Activated CD4-positive, alpha-beta T cell treated with anti-CD3 and anti-CD28 coated beads, Interleukin-2, amount 10 ng/mL, durations not matched to agents 24 days and 14 days (primary cell): ENCODE data around the gene ENAH. TPM values are rescaled to one million over a fixed set of nuclear protein-coding genes. Genes with fewer than 3 reads are reported as not detected.

Experiments
- DNase-seq: peaks from one replicate; pipeline ENCODE4 v3.0.0; 2022
- H3K27ac Mint-ChIP-seq: one replicate; pipeline ENCODE4 v1.8.0; 2022; ENCODE audit warnings: mild to moderate bottlenecking, mixed read lengths
- H3K27me3 Mint-ChIP-seq: one replicate; pipeline ENCODE4 v1.8.0; 2022; ENCODE audit warnings: mixed read lengths
- H3K36me3 Mint-ChIP-seq: one replicate; pipeline ENCODE4 v1.8.0; 2022; ENCODE audit warnings: low read depth, mild to moderate bottlenecking, mixed read lengths
- H3K4me1 Mint-ChIP-seq: one replicate; pipeline ENCODE4 v1.8.0; 2021; ENCODE audit warnings: mixed read lengths
- H3K4me3 Mint-ChIP-seq: one replicate; pipeline ENCODE4 v1.8.0; 2022; ENCODE audit warnings: mild to moderate bottlenecking, moderate library complexity, mixed read lengths
- H3K9me3 Mint-ChIP-seq: one replicate; pipeline ENCODE4 v1.8.0; 2021; ENCODE audit warnings: mixed read lengths
- intact Hi-C: fragments of 100-400 bp; cut with micrococcal nuclease; formaldehyde crosslinking; loops from one replicate; pipeline ENCODE4 v1.15.1; 2023
- total RNA-seq: library from RNA; stranded (reverse); gene quantifications from 2 replicates; pipeline ENCODE4 v1.2.3, GENCODE V29; 2022

The ENAH gene
- total RNA-seq, 1 donor from 2014 or later = 0.33 TPM

DNA sequence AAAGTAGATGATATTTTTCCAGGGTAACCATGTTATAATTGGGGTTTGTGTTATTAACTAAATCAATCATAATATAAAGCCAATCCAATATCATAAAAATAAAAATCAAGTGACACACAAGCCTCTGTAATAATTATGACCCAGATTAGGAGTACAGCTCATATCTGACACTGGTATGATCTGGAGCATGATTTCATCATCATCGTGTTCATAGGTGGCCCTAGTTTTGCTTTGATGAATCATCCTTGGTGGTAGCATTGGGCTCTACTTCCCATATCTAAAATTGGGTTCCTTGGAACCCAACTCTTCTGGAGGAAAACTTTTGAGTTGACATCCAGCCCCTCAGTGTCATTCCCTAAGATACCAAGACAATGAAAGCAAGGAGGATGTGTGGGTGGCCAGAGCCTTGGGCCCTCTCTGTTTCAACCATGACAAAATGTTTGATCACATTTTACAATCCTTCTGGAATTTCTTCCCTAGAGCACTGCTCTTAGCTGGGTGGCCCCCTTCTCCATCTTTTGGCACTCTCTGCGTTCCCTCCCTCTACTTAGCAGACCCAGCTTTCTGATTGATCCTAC is 37.0 kb upstream of the ENAH start:
- no peak overlapping the region for H3K27ac Mint-ChIP-seq
- no peak overlapping the region for H3K4me3 Mint-ChIP-seq
- H3K36me3 Mint-ChIP-seq = no peaks in the 10 kb centered on the region
- H3K9me3 Mint-ChIP-seq = no peaks in the 10 kb centered on the region
- peaks cover 6% of the 10 kb centered on the region for H3K27me3 Mint-ChIP-seq
- DNase-seq = no peak
- intact Hi-C loops = no loop called here
- no peaks in the 10 kb centered on the region for H3K4me1 Mint-ChIP-seq

DNA sequence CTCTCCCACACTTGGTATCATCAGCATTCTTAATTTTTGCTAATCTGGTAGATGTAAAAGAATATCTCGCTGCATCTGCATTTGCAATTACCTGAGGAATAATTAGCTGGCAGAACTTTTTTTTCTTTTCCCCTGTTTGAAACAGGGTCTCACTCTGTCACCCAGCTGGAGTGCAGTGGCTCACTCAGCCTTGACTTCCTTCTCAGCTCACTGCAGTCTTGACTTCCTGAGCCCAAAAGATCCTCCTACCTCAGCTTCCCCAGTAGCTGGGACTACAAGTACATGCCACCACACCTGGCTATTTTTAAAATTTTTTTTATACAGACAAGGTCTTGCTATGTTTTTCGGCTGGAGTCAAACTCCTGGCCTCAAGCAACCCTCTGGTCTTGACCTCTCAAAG is 35.4 kb upstream of the ENAH start:
- no peaks in the 10 kb centered on the region for H3K4me1 Mint-ChIP-seq
- intact Hi-C loops = no loop called here
- peaks cover 2% of the 10 kb centered on the region for H3K27me3 Mint-ChIP-seq
- no peak overlapping the region for H3K27ac Mint-ChIP-seq
- no peak for DNase-seq
- no peaks in the 10 kb centered on the region for H3K36me3 Mint-ChIP-seq
- no peaks in the 10 kb centered on the region for H3K9me3 Mint-ChIP-seq
- H3K4me3 Mint-ChIP-seq = no peak overlapping the region

DNA sequence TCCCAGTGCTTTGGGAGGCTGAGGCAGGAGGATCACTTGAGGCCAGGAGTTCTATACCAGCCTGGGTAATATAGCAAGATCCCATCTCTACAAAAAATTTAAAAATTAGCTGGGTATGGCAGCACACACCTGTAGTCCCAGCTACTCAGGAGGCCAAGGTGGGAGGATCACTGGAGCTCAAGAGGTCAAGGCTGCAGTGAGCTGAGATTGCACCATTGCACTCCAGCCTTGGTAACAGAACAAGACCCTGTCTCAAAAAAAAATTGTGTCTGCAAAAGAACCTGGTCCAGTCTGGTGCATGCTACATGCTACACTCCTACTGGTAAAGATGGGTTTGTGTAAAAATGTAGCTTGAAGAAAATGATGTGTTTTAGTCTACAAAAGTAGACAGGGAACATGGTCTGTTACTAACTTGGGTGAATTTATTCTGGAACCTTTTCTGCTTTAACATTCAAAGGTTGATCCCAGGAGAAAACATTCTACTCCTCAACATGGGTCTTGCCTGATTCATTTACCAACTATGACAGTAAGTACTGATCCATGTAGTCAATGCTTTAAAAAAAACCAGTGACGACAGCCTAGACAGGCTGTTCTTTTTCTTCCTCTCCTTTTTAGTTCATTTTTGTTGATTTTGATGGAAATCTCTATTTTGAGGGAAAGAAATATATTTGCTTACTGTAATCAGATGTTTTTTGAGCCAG is 32.7 kb upstream of the ENAH start:
- Mint-ChIP-seq H3K27me3 (peaks cover 7% of the 10 kb centered on the region), H3K36me3 (no peaks in the 10 kb centered on the region), H3K27ac (no peak overlapping the region)

DNA sequence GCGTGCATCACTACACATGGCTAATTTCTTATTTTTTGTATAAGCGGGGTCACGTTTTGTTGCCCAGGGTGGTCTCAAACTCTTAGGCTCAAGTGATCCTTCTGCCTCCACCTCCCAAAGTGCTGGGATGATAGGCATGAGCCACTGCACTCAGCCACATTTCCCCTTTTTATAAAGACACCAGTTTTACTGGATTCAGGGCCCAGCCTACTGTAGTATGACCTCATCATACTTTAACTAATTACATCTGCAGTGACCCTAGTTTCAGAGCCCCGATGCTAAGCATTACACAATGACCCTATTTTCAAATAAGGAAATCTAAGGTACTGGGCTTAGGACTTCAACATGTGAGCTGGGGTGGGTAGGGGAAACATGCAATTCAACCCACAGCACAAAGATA is 31.8 kb upstream of the ENAH start:
- DNase-seq = no peak
- Mint-ChIP-seq H3K36me3 (no peaks in the 10 kb centered on the region), H3K4me3 (no peak overlapping the region)

More for the DNA sequence above, 32.7 kb upstream of the ENAH start:
- Mint-ChIP-seq H3K9me3 (no peaks in the 10 kb centered on the region), H3K4me3 (no peak overlapping the region), H3K4me1 (no peaks in the 10 kb centered on the region)
- DNase-seq = no peak
- intact Hi-C loops = no loop called here

GRCh38 chr1:225681231-225681630 is 28.3 kb upstream of the ENAH start:
- Mint-ChIP-seq H3K4me1 (no peaks in the 10 kb centered on the region), H3K36me3 (no peaks in the 10 kb centered on the region), H3K27ac (no peak overlapping the region), H3K27me3 (peaks cover 29% of the 10 kb centered on the region), H3K4me3 (no peak overlapping the region), H3K9me3 (no peaks in the 10 kb centered on the region)
- DNase-seq = no peak
- intact Hi-C loops = no loop called here

More for the DNA sequence above, 31.8 kb upstream of the ENAH start:
- H3K4me1 Mint-ChIP-seq = no peaks in the 10 kb centered on the region
- intact Hi-C loops = no loop called here
- H3K27me3 Mint-ChIP-seq = peaks cover 11% of the 10 kb centered on the region
- no peak overlapping the region for H3K27ac Mint-ChIP-seq
- no peaks in the 10 kb centered on the region for H3K9me3 Mint-ChIP-seq

DNA sequence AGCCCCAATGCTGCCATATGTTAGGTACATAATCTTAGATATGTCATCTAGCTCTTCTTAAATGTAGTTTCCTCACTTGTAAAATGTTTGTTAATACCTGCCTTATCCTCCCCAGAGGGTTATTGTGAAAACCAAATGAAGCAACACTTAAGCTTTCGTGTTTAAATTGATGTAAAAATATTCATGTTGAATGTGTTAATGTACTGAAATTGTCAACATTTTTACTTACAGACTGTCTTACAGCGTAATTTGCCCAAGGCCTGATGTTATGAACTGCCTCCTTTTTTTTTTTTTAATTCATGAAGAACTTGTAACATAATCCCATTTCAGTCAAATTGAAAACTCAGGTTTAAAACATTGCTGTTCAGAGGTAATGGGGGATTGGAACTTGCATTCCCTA is 25.6 kb upstream of the ENAH start:
- Mint-ChIP-seq H3K9me3 (no peaks in the 10 kb centered on the region), H3K4me3 (no peak overlapping the region), H3K4me1 (no peaks in the 10 kb centered on the region), H3K27me3 (peaks cover 43% of the 10 kb centered on the region), H3K27ac (no peak overlapping the region), H3K36me3 (no peaks in the 10 kb centered on the region)
- intact Hi-C loops = no loop called here
- no peak for DNase-seq

DNA sequence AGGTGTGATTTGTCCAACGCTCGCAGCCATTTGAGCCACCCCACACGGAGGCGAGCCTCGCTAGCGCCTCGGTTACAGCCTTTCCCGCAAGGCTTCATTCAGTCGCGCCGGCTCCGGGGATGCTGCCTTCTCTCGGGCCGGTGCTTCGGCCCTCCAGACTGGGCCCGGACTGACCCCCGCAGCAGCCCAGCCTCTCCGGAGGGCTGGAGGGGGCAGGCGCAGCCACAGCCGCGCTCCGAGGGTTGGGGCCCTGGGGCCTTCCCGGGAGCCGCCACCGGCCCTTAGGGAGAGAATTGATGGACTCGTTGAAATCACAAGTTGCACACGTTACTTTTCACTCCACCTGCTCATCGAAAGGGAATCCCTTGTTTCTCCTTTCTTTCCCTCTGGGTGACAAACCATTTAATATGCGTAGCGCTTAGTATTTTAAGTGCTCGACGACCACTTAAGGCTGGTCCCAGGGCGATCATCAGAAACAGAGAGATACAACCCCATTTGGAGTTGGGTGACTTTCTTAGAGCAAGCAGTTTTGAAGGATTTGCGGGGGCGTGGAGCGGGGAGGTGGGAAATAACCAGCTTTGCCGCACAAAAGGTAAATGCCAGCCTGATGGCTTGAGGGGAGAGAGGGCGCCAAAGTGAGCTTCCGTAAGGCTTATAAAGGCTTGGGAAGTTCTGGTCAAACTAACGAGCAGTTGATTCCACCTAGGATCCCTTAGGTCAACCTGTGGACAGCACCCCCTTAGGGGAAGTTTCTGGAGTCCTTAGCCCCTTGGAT is 24.6 kb upstream of the ENAH start:
- no peak overlapping the region for H3K27ac Mint-ChIP-seq
- intact Hi-C loops = no loop called here
- peaks cover 42% of the 10 kb centered on the region for H3K27me3 Mint-ChIP-seq
- no peaks in the 10 kb centered on the region for H3K4me1 Mint-ChIP-seq
- no peaks in the 10 kb centered on the region for H3K36me3 Mint-ChIP-seq
- no peak overlapping the region for H3K4me3 Mint-ChIP-seq
- H3K9me3 Mint-ChIP-seq = no peaks in the 10 kb centered on the region
- no peak for DNase-seq

GRCh38 chr1:225674381-225674780 is 21.5 kb upstream of the ENAH start:
- H3K36me3 Mint-ChIP-seq = no peaks in the 10 kb centered on the region
- H3K27ac Mint-ChIP-seq = no peak overlapping the region
- DNase-seq = no peak

GRCh38 chr1:225670806-225671733 is 18.1 kb upstream of the ENAH start:
- intact Hi-C loops = no loop called here

More at GRCh38 chr1:225674381-225674780, 21.5 kb upstream of the ENAH start:
- no peak overlapping the region for H3K4me3 Mint-ChIP-seq
- H3K9me3 Mint-ChIP-seq = no peaks in the 10 kb centered on the region
- H3K27me3 Mint-ChIP-seq = peaks cover 36% of the 10 kb centered on the region
- H3K4me1 Mint-ChIP-seq = no peaks in the 10 kb centered on the region
- intact Hi-C loops = no loop called here

GRCh38 chr1:225670356-225670755 is 17.4 kb upstream of the ENAH start:
- DNase-seq = no peak
- Mint-ChIP-seq H3K27me3 (peaks cover 16% of the 10 kb centered on the region), H3K9me3 (no peaks in the 10 kb centered on the region), H3K4me3 (no peak overlapping the region), H3K27ac (no peak overlapping the region), H3K36me3 (no peaks in the 10 kb centered on the region), H3K4me1 (no peaks in the 10 kb centered on the region)
- intact Hi-C loops = no loop called here

More at GRCh38 chr1:225670806-225671733, 18.1 kb upstream of the ENAH start:
- DNase-seq = no peak
- H3K27ac Mint-ChIP-seq = no peak overlapping the region
- H3K4me1 Mint-ChIP-seq = no peaks in the 10 kb centered on the region
- no peaks in the 10 kb centered on the region for H3K9me3 Mint-ChIP-seq
- peaks cover 22% of the 10 kb centered on the region for H3K27me3 Mint-ChIP-seq
- no peaks in the 10 kb centered on the region for H3K36me3 Mint-ChIP-seq
- H3K4me3 Mint-ChIP-seq = no peak overlapping the region

DNA sequence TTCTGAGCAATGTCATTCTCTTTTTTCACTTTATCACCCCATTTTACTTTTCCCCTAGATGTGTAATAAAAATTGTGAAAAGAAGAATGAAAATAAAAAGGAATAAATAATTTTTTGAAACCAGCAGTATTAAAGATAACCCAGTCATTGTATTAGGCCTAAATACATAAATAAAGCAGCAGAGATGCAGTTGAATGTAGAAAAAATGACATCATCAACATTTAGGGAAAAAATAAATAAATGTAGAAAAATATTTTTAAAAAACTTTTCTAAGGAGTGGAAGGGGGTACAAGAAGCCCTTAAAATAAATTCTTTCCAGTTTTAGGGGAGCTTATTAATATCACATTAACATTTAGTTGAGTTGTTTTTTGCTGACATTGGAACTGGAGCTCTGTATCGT is 15.3 kb upstream of the ENAH start:
- Mint-ChIP-seq H3K4me3 (no peak overlapping the region), H3K9me3 (no peaks in the 10 kb centered on the region), H3K4me1 (no peaks in the 10 kb centered on the region), H3K36me3 (no peaks in the 10 kb centered on the region), H3K27ac (no peak overlapping the region), H3K27me3 (peaks cover 10% of the 10 kb centered on the region)
- intact Hi-C loops = no loop called here
- no peak for DNase-seq

DNA sequence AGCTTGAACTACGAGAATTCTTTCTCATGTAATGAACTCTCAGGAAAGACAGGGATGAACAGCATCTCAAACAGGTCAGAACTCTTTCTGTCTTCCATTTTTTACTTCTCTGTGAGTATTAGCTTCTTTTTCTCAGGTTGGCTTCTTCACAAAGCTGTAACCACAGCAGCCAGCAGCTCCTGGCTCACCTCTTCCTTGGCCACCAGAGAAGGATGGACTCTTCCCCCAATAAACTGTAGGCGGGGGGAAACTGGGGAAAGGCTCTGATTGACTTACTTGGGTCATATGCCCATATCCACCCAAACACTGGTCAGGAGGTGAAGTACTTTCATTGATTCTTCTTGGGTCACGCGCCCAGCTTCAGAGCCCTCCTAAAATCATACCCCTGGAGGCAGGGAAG is 14.4 kb upstream of the ENAH start:
- Mint-ChIP-seq H3K27me3 (peaks cover 9% of the 10 kb centered on the region), H3K4me1 (no peaks in the 10 kb centered on the region), H3K27ac (no peak overlapping the region), H3K4me3 (no peak overlapping the region), H3K36me3 (no peaks in the 10 kb centered on the region), H3K9me3 (no peaks in the 10 kb centered on the region)
- intact Hi-C loops = no loop called here
- DNase-seq = no peak

- H3K4me3 Mint-ChIP-seq = no peak overlapping the region
- no peaks in the 10 kb centered on the region for H3K4me1 Mint-ChIP-seq
- no peaks in the 10 kb centered on the region for H3K36me3 Mint-ChIP-seq
- H3K27me3 Mint-ChIP-seq = peaks cover 12% of the 10 kb centered on the region
- intact Hi-C loops = no loop called here
- H3K27ac Mint-ChIP-seq = no peak overlapping the region
- no peaks in the 10 kb centered on the region for H3K9me3 Mint-ChIP-seq
- DNase-seq = no peak
These were observed 13.6 kb upstream of the ENAH start for GRCh38 chr1:225666495-225666894.
